GM19455 (cell line): ENCODE results near the gene DNAH2.
"Not testable (repeated sequence)": the region's sequence is repeated elsewhere in the genome, so short reads cannot be mapped to it uniquely, and the experiment has no call there.

Source experiments
- ATAC-seq: cut with Tn5 transposase; IDR thresholded peaks from one replicate; pipeline ENCODE4 v1.9.1; 2021; ENCODE audit not compliant: unreplicated experiment

The DNAH2 gene

GRCh38 chr17:7769854-7770253 lies 52.3 kb downstream of the DNAH2 start:
- no peak for ATAC-seq

GRCh38 chr17:7774055-7774521 lies 56.5 kb downstream of the DNAH2 start:
- no peak for ATAC-seq

- ATAC-seq, result no peak
Measured at GRCh38 chr17:7775051-7775450, 57.5 kb downstream of the DNAH2 start.

- ATAC-seq, result no peak
Measured at GRCh38 chr17:7777017-7777416, 59.5 kb downstream of the DNAH2 start.

- ATAC-seq, result no peak
Measured at GRCh38 chr17:7780736-7781135, 63.2 kb downstream of the DNAH2 start.

- no peak for ATAC-seq
Measured at GRCh38 chr17:7781429-7781828, 63.9 kb downstream of the DNAH2 start.

GRCh38 chr17:7782240-7782639 lies 64.7 kb downstream of the DNAH2 start:
- ATAC-seq, result no peak

- ATAC-seq, result no peak
Measured at GRCh38 chr17:7786866-7787265, 69.3 kb downstream of the DNAH2 start.

- no peak for ATAC-seq
Measured at GRCh38 chr17:7789131-7789530, 71.6 kb downstream of the DNAH2 start.

- no peak for ATAC-seq
Measured at GRCh38 chr17:7790150-7790549, 72.6 kb downstream of the DNAH2 start.

GRCh38 chr17:7792611-7793010 lies 75.1 kb downstream of the DNAH2 start:
- no peak for ATAC-seq

GRCh38 chr17:7794075-7794663 lies 76.6 kb downstream of the DNAH2 start:
- no peak for ATAC-seq

- no peak for ATAC-seq
Measured at GRCh38 chr17:7797976-7798375, 80.4 kb downstream of the DNAH2 start.

GRCh38 chr17:7798839-7799238 lies 81.3 kb downstream of the DNAH2 start:
- ATAC-seq, result no peak

GRCh38 chr17:7803981-7804380 lies 86.4 kb downstream of the DNAH2 start:
- no peak for ATAC-seq

- no peak for ATAC-seq
Measured at GRCh38 chr17:7806587-7806986, 89.0 kb downstream of the DNAH2 start.

GRCh38 chr17:7807206-7807605 lies 89.7 kb downstream of the DNAH2 start:
- no peak for ATAC-seq

- no peak for ATAC-seq
Measured at GRCh38 chr17:7809086-7809790, 91.7 kb downstream of the DNAH2 start.

- ATAC-seq, result not testable (repeated sequence)
Measured at GRCh38 chr17:7809791-7810343, 92.3 kb downstream of the DNAH2 start.

GRCh38 chr17:7811251-7811650 lies 93.7 kb downstream of the DNAH2 start:
- no peak for ATAC-seq

- no peak for ATAC-seq
Measured at GRCh38 chr17:7814969-7815368, 97.4 kb downstream of the DNAH2 start.

GRCh38 chr17:7816926-7817642 lies 99.5 kb downstream of the DNAH2 start:
- ATAC-seq, result no peak
